Mesenchymal stem cell (in vitro differentiated cells and primary cell): Measurements from ENCODE around the gene FNDC8.

Source experiments
- DNase-seq: peaks from one replicate; pipeline ENCODE4 v3.0.0-alpha.2; 2013
- H2AFZ ChIP-seq: one replicate; pipeline ENCODE4 v1.6.1; 2013; ENCODE audit warnings: low read depth, mild to moderate bottlenecking, control low read depth, inconsistent platforms, low read length, moderate library complexity
- H2AK5ac ChIP-seq: 2 replicates; pipeline ENCODE4 v1.6.1; 2013; ENCODE audit warnings: low read length, moderate library complexity, mild to moderate bottlenecking, inconsistent platforms; ENCODE audit not compliant: severe bottlenecking
- H2BK120ac ChIP-seq: one replicate; pipeline ENCODE4 v1.6.1; 2013; ENCODE audit warnings: low read depth, mild to moderate bottlenecking, inconsistent platforms, low read length, moderate library complexity
- H2BK12ac ChIP-seq, 2 experiments: one replicate each; pipeline ENCODE4 v1.6.1; 2013; ENCODE audit warnings: inconsistent platforms in 2 of 2, low read length in 2 of 2, mild to moderate bottlenecking in 2 of 2, moderate library complexity in 2 of 2, control low read depth in 1 of 2
- H2BK15ac ChIP-seq: one replicate; pipeline ENCODE4 v1.6.1; 2013; ENCODE audit warnings: mild to moderate bottlenecking, low read depth, inconsistent platforms; ENCODE audit not compliant: poor library complexity, severe bottlenecking
- H2BK5ac ChIP-seq: 2 replicates; pipeline ENCODE4 v1.6.1; 2013; ENCODE audit warnings: low read depth, mild to moderate bottlenecking, low read length, control low read depth, inconsistent platforms; ENCODE audit not compliant: poor library complexity, severe bottlenecking
- H3K14ac ChIP-seq, 2 experiments: one replicate each; pipeline ENCODE4 v1.6.1; 2013; ENCODE audit warnings: inconsistent platforms in 2 of 2, low read length in 2 of 2, control low read depth in 1 of 2, mild to moderate bottlenecking in 1 of 2, moderate library complexity in 1 of 2
- H3K18ac ChIP-seq, 2 experiments: one replicate each; pipeline ENCODE4 v1.6.1; 2013; ENCODE audit warnings: inconsistent platforms in 2 of 2, low read length in 2 of 2, control low read depth in 1 of 2, low read depth in 1 of 2, mild to moderate bottlenecking in 1 of 2
- H3K23ac ChIP-seq, 2 experiments: one replicate each; pipeline ENCODE4 v1.6.1; 2013; ENCODE audit warnings: inconsistent platforms in 2 of 2, low read length in 2 of 2, mild to moderate bottlenecking in 2 of 2, moderate library complexity in 2 of 2, control low read depth in 1 of 2
- H3K27ac ChIP-seq: 2 replicates; pipeline ENCODE4 v1.5.1; 2013; ENCODE audit warnings: mild to moderate bottlenecking, moderate library complexity, low read length, control low read depth, inconsistent platforms; ENCODE audit not compliant: poor library complexity, severe bottlenecking
- H3K27me3 ChIP-seq, 2 experiments: 2 replicates each; pipeline versions ENCODE4 v1.6.1 to v1.7.0; 2013; ENCODE audit warnings: low read length in 2 of 2, mild to moderate bottlenecking in 2 of 2, moderate library complexity in 2 of 2, control low read depth in 1 of 2, inconsistent platforms in 1 of 2; ENCODE audit not compliant: control insufficient read depth in 1 of 2, insufficient read depth in 1 of 2
- H3K36me3 ChIP-seq, 2 experiments: 2 replicates each; pipeline versions ENCODE4 v1.6.1 to v1.7.0; 2013; ENCODE audit warnings: low read length in 2 of 2, control low read depth in 1 of 2, inconsistent platforms in 1 of 2, low read depth in 1 of 2, mild to moderate bottlenecking in 1 of 2; ENCODE audit not compliant: insufficient read depth in 2 of 2, control insufficient read depth in 1 of 2
- H3K4ac ChIP-seq, 2 experiments: one replicate each; pipeline ENCODE4 v1.6.1; 2013; ENCODE audit warnings: inconsistent platforms in 2 of 2, low read length in 2 of 2, mild to moderate bottlenecking in 2 of 2, moderate library complexity in 2 of 2, control low read depth in 1 of 2, low read depth in 1 of 2
- H3K4me1 ChIP-seq: 2 replicates; pipeline ENCODE4 v1.6.1; 2013; ENCODE audit warnings: low read depth, low read length, control low read depth; ENCODE audit not compliant: control insufficient read depth, insufficient read depth
- H3K4me2 ChIP-seq: 2 replicates; pipeline ENCODE4 v1.6.1; 2013; ENCODE audit warnings: low read length, mild to moderate bottlenecking, inconsistent platforms; ENCODE audit not compliant: poor library complexity, severe bottlenecking
- H3K4me3 ChIP-seq, 2 experiments: 2 replicates each; pipeline versions ENCODE4 v1.5.1 to v1.7.0; 2013; ENCODE audit warnings: low read length in 2 of 2, mild to moderate bottlenecking in 2 of 2, control low read depth in 1 of 2, low read depth in 1 of 2; ENCODE audit not compliant: insufficient read depth in 1 of 2
- H3K79me1 ChIP-seq: replicated peaks from 2 replicates; pipeline ENCODE4 v1.6.1; 2013; ENCODE audit warnings: mild to moderate bottlenecking, control low read depth, low read length, inconsistent platforms; ENCODE audit not compliant: poor library complexity, severe bottlenecking
- H3K9ac ChIP-seq: 2 replicates; pipeline ENCODE4 v1.7.0; 2013; ENCODE audit warnings: mild to moderate bottlenecking, low read length, moderate library complexity
- H3K9me3 ChIP-seq: 2 replicates; pipeline ENCODE4 v1.7.0; 2013; ENCODE audit warnings: mild to moderate bottlenecking, low read length; ENCODE audit not compliant: control insufficient read depth
- H4K8ac ChIP-seq: one replicate; pipeline ENCODE4 v1.6.1; 2013; ENCODE audit warnings: inconsistent platforms, mild to moderate bottlenecking, low read length, moderate library complexity
- H4K91ac ChIP-seq: one replicate; pipeline ENCODE4 v1.6.1; 2013; ENCODE audit warnings: mild to moderate bottlenecking, low read length, inconsistent platforms
- WGBS: methylation state at CpG from one replicate; pipeline ENCODE4 v1.1.7; 2013; ENCODE audit warnings: mixed read lengths; 5-methylcytosine and 5-hydroxymethylcytosine counted together

Gene FNDC8

DNA sequence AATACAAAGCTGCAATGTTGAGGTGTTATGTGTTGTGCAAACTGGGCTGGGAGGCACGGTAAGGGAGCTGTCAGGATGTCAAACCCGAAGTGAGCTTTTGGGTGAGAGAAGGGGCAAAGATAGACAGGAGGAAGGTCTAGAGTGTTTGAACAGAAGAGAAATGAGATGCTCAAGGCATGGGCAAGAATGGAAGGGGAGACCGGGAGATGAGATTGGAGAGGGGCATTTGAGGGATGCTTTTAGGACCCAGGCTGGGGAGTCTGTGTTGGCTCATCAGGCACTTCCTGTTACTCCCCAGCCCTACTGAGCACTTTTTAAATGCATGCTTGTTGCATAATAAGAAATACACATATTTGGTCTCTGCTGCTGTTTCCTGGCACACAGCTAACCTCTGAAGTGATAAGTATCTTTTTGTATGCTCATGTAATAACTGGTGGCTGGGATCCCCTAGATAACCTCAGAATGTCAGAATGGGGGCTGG lies 39.9 kb downstream of the FNDC8 start:
- H3K4ac ChIP-seq, result no peak overlapping the region
- H3K27ac ChIP-seq, result no peak overlapping the region
- no peak overlapping the region for H3K14ac ChIP-seq
- H3K4me2 ChIP-seq, result no peak overlapping the region
- no peaks in the 10 kb centered on the region for H3K9me3 ChIP-seq
- no peaks in the 10 kb centered on the region for H3K36me3 ChIP-seq
- H3K27me3 ChIP-seq, result peaks cover 21 to 23% of the 10 kb centered on the region in 2 experiments
- no peak overlapping the region for H3K4me3 ChIP-seq
- no peak overlapping the region for H4K91ac ChIP-seq
- H3K23ac ChIP-seq, result no peak overlapping the region
- H3K79me1 ChIP-seq, result no peaks in the 10 kb centered on the region
- no peak overlapping the region for H2BK5ac ChIP-seq
- no peak overlapping the region for H2AK5ac ChIP-seq
- no peak overlapping the region for H2AFZ ChIP-seq
- H2BK12ac ChIP-seq, result no peak overlapping the region
- H3K4me1 ChIP-seq, result no peaks in the 10 kb centered on the region
- H4K8ac ChIP-seq, result no peak overlapping the region
- WGBS, result 55% methylated on average over 3 of the region's 3 CpGs
- no peak for DNase-seq
- no peak overlapping the region for H3K18ac ChIP-seq
- H2BK15ac ChIP-seq, result no peak overlapping the region
- no peak overlapping the region for H3K9ac ChIP-seq
- no peak overlapping the region for H2BK120ac ChIP-seq

DNA sequence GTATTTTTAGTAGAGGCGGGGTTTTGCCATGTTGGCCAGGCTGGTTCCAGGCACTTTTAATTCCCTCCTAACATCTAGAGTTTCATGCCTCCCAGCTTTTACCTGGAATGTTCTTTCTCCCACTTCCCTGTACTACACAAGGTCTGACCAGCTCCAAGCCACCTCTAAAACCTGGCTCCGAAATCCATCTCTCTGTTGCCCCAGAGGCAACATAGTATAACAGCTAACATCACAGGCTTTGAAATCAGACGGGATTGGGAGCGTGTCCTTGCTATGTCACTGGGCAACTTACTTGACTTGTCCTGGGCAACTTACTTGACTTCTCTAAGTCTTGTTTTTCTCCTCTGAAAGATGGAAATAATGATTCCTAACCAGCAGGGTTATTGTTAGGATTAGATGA lies 41.3 kb downstream of the FNDC8 start:
- Histone ChIP-seq H3K4me1 (no peaks in the 10 kb centered on the region), H3K79me1 (no peaks in the 10 kb centered on the region), H3K14ac (no peak overlapping the region), H3K27me3 (peaks cover 23 to 29% of the 10 kb centered on the region in 2 experiments), H2AK5ac (no peak overlapping the region), H2BK15ac (no peak overlapping the region), H3K23ac (no peak overlapping the region), H3K27ac (no peak overlapping the region), H3K18ac (no peak overlapping the region), H3K9ac (no peak overlapping the region), H4K91ac (no peak overlapping the region), H2BK120ac (no peak overlapping the region), H2BK5ac (no peak overlapping the region), H3K4ac (no peak overlapping the region), H3K9me3 (no peaks in the 10 kb centered on the region), H3K4me3 (no peak overlapping the region), H2AFZ (no peak overlapping the region), H4K8ac (no peak overlapping the region), H3K36me3 (no peaks in the 10 kb centered on the region), H3K4me2 (no peak overlapping the region), H2BK12ac (no peak overlapping the region)
- DNase-seq, result no peak
- WGBS, result 76% methylated on average over 4 of the region's 4 CpGs

DNA sequence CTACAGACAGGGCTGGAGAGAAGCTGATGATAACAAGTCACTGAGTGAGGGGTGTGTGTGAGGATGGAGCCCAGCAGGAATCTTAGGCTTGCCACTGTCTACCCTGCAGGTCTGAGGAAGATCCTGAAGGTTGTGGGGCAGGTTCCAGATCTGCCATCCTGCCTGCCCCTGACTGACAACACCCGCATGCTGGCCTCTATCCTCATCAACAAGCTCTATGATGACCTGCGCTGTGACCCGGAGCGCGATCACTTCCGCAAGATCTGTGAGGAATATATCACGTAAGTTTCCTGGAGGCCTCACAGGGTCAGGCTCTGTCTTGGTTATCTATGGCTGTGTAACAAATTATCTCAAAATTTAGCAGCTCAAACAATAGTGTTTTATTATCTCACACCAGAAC lies 42.5 kb downstream of the FNDC8 start:
- Histone ChIP-seq H2AFZ (no peak overlapping the region), H3K14ac (no peak overlapping the region), H3K4me1 (no peaks in the 10 kb centered on the region), H2AK5ac (no peak overlapping the region), H2BK12ac (no peak overlapping the region), H3K18ac (no peak overlapping the region), H2BK5ac (no peak overlapping the region), H2BK15ac (no peak overlapping the region), H4K8ac (no peak overlapping the region), H3K4me2 (no peak overlapping the region), H3K9me3 (no peaks in the 10 kb centered on the region), H3K4ac (no peak overlapping the region), H3K23ac (no peak overlapping the region), H3K36me3 (no peaks in the 10 kb centered on the region), H3K4me3 (no peak overlapping the region), H3K27me3 (peaks cover 23 to 26% of the 10 kb centered on the region in 2 experiments), H2BK120ac (no peak overlapping the region), H4K91ac (no peak overlapping the region), H3K27ac (no peak overlapping the region), H3K9ac (no peak overlapping the region), H3K79me1 (no peaks in the 10 kb centered on the region)
- 100% methylated on average over 7 of the region's 7 CpGs for WGBS
- DNase-seq, result no peak

DNA sequence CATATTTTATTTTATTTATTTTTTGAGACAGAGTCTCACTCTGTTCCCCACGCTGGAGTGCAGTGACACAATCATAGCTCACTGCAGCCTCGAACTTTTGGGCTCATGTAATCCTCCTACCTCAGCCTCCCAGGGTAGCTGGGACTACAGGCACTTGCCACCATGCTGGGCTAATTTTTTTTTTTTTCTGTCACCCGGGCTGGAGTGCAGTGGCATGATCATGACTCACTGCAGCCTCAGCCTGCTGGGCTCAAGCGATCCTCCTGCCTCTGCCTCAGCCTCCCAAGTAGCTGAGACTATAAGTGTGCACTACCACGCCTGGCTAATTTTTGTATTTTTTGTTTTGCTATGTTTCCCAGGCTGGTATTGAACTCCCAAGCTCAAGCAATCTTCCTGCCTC lies 43.3 kb downstream of the FNDC8 start:
- no peak overlapping the region for H2BK5ac ChIP-seq
- no peak overlapping the region for H3K27ac ChIP-seq
- peaks cover 18 to 21% of the 10 kb centered on the region in 2 experiments for H3K27me3 ChIP-seq
- H3K9ac ChIP-seq, result no peak overlapping the region
- no peak overlapping the region for H4K8ac ChIP-seq
- H3K23ac ChIP-seq, result no peak overlapping the region
- H3K79me1 ChIP-seq, result no peaks in the 10 kb centered on the region
- H3K4me2 ChIP-seq, result no peak overlapping the region
- DNase-seq, result no peak
- WGBS, result 46% methylated on average over 5 of the region's 5 CpGs
- no peak overlapping the region for H4K91ac ChIP-seq
- no peak overlapping the region for H2AFZ ChIP-seq
- H2BK120ac ChIP-seq, result no peak overlapping the region
- H3K4me1 ChIP-seq, result no peaks in the 10 kb centered on the region
- no peak overlapping the region for H3K18ac ChIP-seq
- H3K36me3 ChIP-seq, result no peaks in the 10 kb centered on the region
- no peak overlapping the region for H3K4me3 ChIP-seq
- H3K14ac ChIP-seq, result no peak overlapping the region
- no peak overlapping the region for H2BK15ac ChIP-seq
- no peak overlapping the region for H3K4ac ChIP-seq
- no peak overlapping the region for H2BK12ac ChIP-seq
- H3K9me3 ChIP-seq, result no peaks in the 10 kb centered on the region
- H2AK5ac ChIP-seq, result no peak overlapping the region
